ENCODE data around the gene PITX1. TPM values are rescaled to one million over a fixed set of nuclear protein-coding genes. Genes with fewer than 3 reads are reported as not detected.

PITX1 gene
- total and polyA plus RNA-seq, 9 donors, result 0.11 to 3.1 (median 0.51) TPM; not detected in 1

DNA sequence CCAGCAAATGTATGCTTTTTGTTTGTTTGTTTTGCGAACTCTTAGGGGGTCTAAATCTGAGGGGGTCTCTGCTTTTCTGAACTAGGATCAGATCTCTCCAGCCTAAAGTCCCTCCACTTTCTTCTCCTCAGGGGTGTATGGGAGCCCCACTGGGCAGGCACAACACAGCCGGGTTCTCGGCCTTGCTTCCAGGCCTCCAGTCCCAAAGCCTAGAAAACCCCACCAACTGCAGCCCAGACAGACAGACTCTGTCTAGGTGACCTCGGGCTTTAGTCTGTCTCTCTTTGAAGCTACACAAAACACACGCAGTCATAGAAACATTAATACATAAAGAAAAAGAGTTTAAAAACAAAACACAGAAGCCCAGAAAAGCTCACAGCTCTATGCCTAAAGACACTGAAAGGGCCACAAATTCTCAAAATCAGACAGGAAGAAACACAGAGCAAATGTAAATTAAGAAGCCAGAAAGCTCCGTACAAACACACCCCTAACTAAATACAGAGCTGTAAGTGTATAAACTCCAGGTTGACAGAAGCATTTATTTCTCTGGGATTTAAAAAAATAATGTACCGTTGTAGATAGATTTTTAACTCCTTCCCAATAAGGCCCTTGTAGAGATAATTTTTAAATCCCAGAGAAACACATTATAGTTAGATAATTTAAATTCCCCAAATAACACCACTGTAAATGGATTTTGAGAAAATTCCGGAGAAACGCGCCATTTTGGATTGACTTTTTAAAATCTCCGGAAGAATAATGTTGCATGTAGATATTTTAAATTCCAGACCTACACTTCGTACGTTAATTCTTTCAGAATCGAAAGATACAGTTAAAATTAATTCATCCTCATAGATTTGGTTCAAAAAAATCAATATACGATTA lies 2.0 kb downstream of the PITX1 start:
- no peak overlapping the region for H3K4me3 ChIP-seq
- intact Hi-C loops (cut with DNase I), result no loop called here
- WGBS, 3 donors, result 35 to 45% (median 37%) methylated on average over 15 of the region's 15 CpGs
- no peaks in the 10 kb centered on the region for H3K36me3 ChIP-seq
- H3K4me1 ChIP-seq (ENCODE audit: insufficient read depth), result peaks cover 7% of the 10 kb centered on the region
- peaks cover 11% of the 10 kb centered on the region for H3K27me3 ChIP-seq
- TF ChIP-seq, protein P1, sequence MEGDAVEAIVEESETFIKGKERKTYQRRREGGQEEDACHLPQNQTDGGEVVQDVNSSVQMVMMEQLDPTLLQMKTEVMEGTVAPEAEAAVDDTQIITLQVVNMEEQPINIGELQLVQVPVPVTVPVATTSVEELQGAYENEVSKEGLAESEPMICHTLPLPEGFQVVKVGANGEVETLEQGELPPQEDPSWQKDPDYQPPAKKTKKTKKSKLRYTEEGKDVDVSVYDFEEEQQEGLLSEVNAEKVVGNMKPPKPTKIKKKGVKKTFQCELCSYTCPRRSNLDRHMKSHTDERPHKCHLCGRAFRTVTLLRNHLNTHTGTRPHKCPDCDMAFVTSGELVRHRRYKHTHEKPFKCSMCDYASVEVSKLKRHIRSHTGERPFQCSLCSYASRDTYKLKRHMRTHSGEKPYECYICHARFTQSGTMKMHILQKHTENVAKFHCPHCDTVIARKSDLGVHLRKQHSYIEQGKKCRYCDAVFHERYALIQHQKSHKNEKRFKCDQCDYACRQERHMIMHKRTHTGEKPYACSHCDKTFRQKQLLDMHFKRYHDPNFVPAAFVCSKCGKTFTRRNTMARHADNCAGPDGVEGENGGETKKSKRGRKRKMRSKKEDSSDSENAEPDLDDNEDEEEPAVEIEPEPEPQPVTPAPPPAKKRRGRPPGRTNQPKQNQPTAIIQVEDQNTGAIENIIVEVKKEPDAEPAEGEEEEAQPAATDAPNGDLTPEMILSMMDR (IDR thresholded peaks at IDR 0.05), result no peak
- TF ChIP-seq EP300 (IDR thresholded peaks at IDR 0.05) (no peak), POLR2A (IDR thresholded peaks at IDR 0.05) (no peak)
- H3K27ac ChIP-seq, result no peak overlapping the region
- peaks cover 0 to 4% of the 10 kb centered on the region in 2 donors for H3K9me3 ChIP-seq
- no peak for DNase-seq

DNA sequence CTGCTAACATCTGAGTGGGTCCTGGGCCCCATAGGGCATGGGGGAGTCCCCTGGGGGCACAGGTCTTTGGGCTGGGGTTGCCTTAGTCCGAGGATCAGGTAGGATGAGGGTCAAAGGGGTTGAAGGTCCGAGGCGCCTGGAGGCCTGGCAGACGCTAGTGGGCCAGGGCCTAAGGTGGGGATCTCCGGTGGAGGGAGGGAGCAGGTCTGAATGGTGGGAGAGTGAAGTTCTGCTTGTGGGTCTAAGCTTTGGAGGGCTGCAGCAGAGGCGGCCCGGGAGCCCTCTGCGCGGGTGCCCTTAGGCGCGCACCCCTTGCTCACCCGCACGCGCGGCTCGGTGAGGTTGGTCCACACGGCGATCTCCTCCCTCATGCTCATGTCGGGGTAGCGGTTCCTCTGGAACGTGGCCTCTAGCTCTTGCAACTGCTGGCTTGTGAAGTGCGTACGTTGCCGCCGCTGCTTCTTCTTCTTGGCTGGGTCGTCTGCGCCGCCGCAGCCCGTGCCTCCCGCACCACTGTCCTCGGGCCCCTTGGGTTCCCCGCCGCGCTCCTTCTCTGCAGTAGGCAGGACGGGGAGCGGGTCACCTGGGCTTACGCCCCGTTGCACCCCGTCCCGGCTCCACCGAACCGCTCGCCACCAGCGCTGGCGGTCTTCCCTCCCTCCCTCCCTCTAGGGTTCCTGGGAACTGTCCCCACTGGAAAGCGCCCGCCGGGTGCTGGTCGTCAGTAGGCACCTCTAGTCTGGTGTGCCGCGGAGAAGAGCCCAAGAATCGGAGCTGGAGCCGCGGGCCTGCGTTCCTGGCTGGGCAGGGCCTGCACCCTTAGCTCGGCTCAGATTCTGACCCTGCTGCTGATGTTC lies 2.8 kb downstream of the PITX1 start:
- H3K27ac ChIP-seq, result no peak overlapping the region
- WGBS, 3 donors, result 15 to 35% (median 20%) methylated on average over 56 to 57 of the region's 57 CpGs
- peaks cover 7% of the 10 kb centered on the region for H3K4me1 ChIP-seq (ENCODE audit: insufficient read depth)
- no peak overlapping the region for H3K4me3 ChIP-seq
- peaks cover 0 to 4% of the 10 kb centered on the region in 2 donors for H3K9me3 ChIP-seq
- no peak for TF ChIP-seq EP300 (IDR thresholded peaks at IDR 0.05)
- TF ChIP-seq, protein P1 (IDR thresholded peaks at IDR 0.05), result no peak
- no peak for TF ChIP-seq POLR2A (IDR thresholded peaks at IDR 0.05)
- peaks cover 11% of the 10 kb centered on the region for H3K27me3 ChIP-seq
- no peaks in the 10 kb centered on the region for H3K36me3 ChIP-seq
- intact Hi-C loops (cut with DNase I), result no loop called here
- no peak for DNase-seq

DNA sequence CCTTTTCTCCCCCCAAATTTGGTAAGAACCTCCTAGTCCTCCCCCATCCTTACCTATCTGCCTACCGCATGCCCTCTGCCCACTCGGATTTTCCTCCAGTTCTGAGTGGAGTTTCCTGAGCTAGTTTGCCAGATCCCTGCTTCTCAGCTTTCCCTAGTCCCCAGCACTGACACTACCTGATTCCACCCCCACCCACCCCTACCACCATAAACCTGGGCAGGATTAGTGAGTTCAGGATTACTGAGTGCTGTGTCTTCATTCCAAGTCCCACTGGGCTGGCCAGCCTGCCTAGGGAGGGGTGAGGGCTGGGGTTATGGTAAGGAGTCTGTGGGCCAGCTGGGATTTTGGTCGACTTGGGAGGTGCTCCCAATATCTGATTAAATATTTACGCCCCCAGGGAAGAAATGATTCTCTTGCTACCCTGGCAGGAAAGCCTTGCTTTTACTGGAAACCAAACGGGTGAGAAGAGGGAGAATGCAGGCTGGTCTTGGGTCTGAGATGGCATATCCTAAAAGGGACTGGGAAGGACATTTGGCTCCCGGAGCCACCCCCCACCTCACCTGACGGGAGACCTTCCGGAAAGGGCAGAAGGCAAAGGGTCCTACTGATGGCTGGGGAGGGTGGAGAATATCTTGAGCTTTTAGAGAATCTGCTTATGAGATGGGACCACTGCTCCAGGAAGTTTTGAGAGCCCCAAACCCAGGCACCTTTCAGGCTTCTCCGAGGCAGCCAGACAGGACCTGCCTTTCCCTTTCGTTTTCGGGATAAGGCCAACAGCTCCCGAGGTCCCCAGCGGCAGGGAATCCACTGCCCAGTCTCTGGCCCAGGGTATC lies 3.7 kb downstream of the PITX1 start:
- no peak for DNase-seq
- H3K9me3 ChIP-seq, result peaks cover 0 to 4% of the 10 kb centered on the region in 2 donors
- no peak overlapping the region for H3K27ac ChIP-seq
- intact Hi-C loops (cut with DNase I), result no loop called here
- TF ChIP-seq, protein P1 (IDR thresholded peaks at IDR 0.05), result no peak
- TF ChIP-seq POLR2A (IDR thresholded peaks at IDR 0.05), result no peak
- no peak for TF ChIP-seq EP300 (IDR thresholded peaks at IDR 0.05)
- peaks cover 7% of the 10 kb centered on the region for H3K4me1 ChIP-seq (ENCODE audit: insufficient read depth)
- H3K4me3 ChIP-seq, result no peak overlapping the region
- WGBS, 3 donors, result 22 to 45% (median 23%) methylated on average over 13 of the region's 13 CpGs
- peaks cover 11% of the 10 kb centered on the region for H3K27me3 ChIP-seq
- no peaks in the 10 kb centered on the region for H3K36me3 ChIP-seq

Data from ovary (tissue), 9 donors.